GDM1 (cell line): ENCODE results near the gene TTC24.
"Not testable (repeated sequence)": the region's sequence is repeated elsewhere in the genome, so short reads cannot be mapped to it uniquely, and the experiment has no call there.

Source experiments
- DNase-seq: peaks from one replicate; lab custom pipeline; 2025; lab: John Stamatoyannopoulos, UW

The TTC24 gene

DNA sequence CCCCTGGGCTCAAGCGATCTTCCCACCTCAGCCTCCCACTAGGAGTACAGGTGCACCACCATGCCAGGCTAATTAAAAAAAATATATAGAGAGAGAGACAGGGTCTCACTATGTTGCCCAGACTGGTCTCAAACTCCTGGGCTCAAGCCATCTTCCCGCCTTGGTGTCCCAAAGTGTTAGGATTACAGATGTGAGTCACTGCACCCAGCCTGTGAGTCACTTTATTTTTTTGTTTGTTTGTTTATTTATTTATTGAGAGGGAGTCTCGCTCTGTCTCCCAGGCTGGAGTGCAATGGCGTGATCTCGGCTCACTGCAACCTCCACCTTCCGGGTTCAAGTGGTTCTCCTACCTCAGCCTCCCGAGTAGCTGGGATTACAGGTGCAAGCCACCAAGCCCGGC, 8.4 kb downstream of the TTC24 start:
- not testable (repeated sequence) for DNase-seq

- DNase-seq, result no peak
These were observed 10.0 kb downstream of the TTC24 start for GRCh38 chr1:156589546-156589945.

DNA sequence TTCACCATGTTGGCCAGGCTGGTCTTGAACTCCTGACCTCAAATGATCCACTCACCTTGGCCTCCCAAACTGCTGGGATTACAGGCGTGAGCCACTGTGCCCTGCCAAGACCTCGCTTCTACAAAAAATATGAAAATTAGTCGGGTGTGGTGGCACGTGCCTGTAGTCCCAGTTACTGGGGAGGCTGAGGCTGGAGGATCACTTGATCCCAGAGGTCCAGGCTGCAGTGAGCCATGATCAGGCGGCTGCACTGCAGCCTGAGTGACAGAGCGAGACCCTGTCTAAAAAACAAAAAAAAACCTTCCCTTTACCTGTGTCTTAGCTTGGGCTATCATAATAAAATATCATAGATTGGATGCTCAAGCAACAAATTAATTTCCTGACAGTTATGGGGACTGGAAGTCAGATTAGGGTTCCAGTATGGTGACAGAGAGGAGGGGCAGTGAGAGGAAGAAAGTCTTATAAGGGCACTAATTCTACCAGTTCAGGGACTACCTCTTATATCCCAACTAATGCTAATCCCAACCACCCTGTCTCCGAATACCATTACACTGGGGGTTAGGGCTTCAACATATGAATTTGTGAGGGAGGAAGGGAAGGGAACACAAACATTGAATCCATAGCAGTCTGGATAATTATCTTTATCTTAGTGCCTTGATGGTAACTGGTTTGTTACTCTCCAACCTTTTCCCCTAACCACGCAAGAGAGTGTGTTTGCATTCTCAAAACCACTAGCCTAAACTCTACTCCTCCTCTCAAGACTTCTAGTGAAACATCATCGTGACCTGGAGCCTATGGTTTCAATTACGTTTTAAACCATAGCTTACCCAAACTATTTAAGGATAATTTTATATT, 11.0 kb downstream of the TTC24 start:
- DNase-seq, result no peak

DNA sequence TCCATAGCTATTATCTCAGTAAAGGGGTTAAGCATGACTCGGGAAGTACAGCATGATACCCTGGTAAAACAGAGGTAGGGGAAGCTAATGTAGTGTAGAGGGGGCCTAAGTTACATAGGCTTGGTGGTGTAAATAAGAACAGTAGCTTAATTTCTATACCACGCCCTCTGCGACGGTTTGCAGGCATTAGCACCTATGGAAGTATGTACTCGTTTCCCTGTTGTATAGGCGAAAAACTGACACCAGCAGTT, 11.6 kb downstream of the TTC24 start:
- no peak for DNase-seq

- DNase-seq, result peak; percentile 52
These were observed 12.1 kb downstream of the TTC24 start, which contains the start of gene NAXE for GRCh38 chr1:156591432-156592157. Gene NAXE (plus strand): TSS chr1:156591776. CDS start chr1:156591805, 29 bp downstream.

DNA sequence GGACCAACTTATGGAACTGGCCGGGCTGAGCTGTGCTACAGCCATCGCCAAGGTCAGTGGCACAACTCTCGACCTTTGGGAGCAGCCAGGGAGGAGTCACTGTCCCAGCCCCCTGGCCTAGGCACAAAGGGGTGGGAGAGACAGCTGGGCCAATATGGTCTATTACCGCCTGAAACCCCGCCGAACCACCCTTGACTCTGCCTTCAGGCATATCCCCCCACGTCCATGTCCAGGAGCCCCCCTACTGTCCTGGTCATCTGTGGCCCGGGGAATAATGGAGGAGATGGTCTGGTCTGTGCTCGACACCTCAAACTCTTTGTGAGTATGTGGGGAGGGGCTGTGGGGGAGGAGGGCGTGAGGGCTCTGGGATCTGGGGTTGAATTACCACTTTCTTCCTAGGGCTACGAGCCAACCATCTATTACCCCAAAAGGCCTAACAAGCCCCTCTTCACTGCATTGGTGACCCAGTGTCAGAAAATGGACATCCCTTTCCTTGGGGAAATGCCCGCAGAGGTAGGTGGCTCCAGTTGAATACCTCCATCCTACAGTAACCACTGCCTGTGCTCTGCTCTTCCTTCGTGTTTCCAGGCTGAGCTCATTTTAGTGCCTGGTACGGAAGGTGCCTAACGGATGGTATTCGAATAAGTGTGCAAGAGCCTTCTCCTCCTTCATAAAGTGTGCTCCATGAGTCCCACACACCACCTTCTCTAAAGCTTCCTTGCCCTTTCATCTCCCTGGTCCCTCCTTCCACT, 12.8 kb downstream of the TTC24 start:
- no peak for DNase-seq

DNA sequence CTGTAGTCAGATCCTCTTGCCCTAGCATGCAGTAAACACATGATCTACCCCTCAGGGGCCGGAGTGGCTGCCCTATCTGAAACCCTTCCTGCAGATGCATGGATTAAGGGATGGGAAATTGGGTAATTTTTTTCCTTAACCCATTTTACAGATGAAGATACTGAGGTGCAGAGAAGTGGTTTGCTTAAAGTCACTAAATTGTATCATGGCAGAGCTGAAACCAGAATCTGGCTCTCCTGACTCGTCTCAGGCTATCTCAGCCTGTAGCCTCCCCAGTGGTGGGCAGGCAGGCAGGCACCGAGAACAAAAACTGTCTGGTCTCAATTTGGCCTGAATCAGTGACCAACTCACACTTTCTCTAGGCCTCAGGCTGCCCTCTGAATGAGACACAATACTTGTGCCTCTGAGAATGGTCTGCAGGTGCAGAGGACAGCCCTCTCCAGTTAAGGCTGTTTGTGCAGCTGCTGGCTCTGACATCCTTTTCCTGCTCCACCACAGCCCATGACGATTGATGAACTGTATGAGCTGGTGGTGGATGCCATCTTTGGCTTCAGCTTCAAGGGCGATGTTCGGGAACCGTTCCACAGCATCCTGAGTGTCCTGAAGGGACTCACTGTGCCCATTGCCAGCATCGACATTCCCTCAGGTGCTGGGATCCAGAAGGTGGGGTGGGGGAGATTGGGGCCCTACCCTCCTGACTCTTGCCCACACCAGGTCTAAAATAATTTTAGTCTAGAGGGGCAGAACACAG, 13.6 kb downstream of the TTC24 start:
- DNase-seq, result no peak

- DNase-seq, result no peak
These were observed 14.1 kb downstream of the TTC24 start for GRCh38 chr1:156593661-156593989.

- DNase-seq, result no peak
These were observed 14.7 kb downstream of the TTC24 start for GRCh38 chr1:156594190-156594589.

DNA sequence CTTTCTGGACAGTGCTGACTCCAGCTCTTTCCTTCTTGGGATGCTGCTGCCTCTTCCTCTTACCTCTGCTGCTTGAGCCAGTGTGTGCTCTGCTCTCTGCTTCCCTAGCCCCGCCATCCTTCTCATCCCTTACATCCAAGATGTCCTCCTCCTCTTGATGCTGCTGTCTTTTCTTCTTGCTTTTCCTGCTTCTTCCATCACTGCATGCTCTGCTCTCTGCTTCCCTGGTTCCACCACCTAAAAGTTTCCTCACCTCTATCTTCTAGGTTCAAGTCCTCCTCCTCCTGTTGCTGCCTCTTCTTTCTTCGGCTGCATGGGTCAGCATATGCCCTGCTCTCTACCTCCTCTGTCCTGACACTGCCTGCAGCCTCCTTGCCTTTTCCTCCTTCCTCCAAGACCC, 15.5 kb downstream of the TTC24 start:
- DNase-seq, result no peak

- no peak for DNase-seq
These were observed 16.9 kb downstream of the TTC24 start for GRCh38 chr1:156596426-156596825.

DNA sequence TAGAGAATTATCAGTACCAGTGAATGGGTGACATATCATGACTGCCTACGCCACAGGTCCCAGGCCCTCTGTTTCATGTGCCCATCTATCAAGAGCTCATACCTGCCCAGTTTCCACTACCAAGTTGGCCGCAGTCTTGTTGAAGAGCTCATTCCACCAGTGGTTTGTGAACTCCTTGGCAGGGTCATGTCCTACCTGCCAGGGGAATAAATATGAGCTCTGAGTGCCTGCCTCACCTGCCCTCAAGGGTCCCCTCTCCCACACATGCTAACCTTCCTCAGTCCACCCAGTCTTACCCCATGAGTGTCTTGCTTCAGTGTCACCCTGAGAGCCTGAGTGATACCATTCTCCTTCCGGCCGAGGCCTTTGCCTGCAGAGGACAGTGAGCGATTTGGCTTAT, 18.6 kb downstream of the TTC24 start:
- DNase-seq, result no peak

- DNase-seq, result no peak
These were observed 19.4 kb downstream of the TTC24 start for GRCh38 chr1:156598731-156599432.

DNA sequence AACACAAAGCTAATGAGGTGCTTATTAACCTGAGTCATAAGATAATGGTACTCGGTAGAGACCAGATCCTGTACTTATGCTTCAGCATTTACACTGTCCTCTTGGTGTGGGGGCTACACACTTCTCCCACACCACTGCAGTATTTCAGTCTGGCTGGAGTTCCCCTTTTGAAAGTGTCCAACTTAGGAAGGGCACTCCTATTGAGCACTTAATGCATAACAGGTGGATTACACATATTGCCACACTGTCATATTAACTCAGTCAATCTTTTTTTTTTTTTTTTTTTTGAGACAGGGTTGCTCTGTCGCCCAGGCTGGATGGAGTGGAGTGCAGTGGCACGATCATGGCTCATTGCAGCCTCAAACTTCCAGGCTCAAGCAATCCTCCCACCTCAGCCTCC, 20.3 kb downstream of the TTC24 start:
- DNase-seq, result peak; percentile 15

DNA sequence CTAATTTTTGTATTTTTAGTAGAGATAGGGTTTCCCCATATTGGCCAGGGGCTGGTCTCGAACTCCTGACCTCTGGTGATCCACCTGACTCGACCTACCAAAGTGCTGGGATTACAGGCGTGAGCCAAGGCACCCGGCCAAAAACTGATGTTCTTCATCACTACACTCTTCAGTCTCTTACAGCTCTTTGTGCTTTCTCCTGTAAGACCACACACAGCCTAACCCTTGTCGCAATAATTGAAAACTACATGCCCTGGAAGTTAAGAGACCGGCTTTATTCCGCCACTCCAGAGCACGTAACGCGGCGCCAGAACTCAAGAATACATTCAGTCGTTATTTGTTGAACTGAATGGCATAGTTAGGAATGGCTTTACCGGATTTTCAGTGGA, 21.2 kb downstream of the TTC24 start:
- no peak for DNase-seq

DNA sequence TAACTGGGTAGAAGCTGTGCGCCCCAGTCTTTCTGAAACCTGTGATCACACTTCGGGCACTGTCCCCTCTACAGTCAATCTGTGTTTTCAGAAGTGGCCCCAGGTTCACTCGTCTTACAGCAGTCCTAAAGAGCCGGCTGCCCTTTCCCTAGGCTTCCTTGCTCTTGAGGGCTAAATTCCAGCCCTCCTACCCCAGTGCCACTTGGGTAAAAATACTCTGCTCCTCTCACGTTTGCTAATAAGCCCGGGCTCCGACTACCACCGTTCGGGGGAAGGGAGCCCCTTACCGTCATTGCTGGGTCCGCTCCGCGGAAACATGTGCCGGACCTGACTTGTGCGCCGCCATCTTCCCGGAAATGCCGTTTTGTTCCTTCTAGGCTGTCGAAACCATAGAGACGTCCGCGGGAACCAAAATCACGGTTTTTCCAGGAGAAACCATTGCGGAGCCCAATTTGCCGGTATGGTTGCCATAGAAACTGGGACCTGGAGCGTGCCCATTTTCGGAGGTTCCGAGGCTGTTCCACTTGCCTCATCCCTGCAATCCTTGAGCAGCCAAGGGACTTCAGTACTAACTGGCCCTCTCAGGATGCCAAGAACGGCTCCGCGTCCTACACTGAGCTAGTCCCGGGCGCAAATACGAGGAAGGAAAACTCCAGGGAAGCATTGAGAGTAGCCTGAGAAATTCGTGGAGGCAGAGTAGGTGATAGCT, 21.8 kb downstream of the TTC24 start, which contains the start of gene GPATCH4:
GPATCH4 (minus strand) TSS at position 358 of the 709 bp plus-strand sequence.
- peak; percentile 68 for DNase-seq

GRCh38 chr1:156601892-156602291, 22.4 kb downstream of the TTC24 start:
- DNase-seq, result no peak

DNA sequence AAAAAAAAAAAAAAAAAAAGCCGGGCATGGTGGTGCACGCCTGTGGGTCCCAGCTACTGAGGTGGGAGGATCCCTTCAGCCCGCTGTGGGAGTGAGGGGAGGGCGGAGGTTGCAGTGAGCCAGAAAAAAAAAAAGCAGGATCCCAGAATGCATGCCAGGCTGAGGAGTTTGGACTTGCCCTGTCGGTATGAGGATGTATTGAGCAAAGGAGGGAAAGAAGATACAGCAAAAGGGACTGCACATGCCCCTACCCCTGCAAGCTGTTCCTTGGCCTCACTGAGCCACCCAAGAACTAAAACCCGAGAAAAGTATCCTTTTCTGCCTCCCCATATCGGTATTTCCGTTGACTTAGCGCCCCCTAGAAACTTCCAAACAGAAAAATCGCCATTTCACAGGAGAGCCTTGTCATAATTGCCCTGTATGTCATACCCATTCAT, 23.1 kb downstream of the TTC24 start:
- DNase-seq, result no peak

GRCh38 chr1:156607344-156607743, 27.8 kb downstream of the TTC24 start:
- DNase-seq, result not testable (repeated sequence)

DNA sequence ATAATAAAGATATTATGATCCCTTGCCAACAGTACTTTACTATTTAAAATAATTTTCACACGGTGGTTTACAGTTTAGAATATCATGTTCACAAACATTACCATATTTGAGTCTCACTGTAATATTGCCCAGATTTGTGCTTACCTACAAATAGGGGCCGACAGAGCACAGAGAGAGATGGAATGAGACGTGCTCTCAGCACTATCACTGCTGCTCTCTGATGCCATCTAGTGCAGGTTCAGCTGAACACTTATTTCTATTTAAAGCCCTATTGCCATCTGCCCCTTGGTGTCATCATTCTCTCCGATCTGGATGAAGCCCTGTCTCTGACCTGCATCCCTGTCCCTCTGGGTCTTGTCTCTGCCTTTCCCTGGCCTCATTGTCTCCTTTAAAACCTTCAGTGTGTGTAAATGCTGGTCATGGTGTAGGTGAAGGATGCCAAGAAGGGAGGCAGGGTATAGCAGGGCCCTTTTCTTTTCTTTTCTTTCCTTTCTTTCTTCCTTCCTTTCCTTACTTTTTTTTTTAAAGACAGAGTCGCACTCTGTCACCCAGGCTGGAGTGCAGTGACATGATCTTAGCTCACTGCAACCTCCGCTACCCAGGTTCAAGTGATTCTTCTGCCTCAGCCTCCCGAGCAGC, 28.6 kb downstream of the TTC24 start:
- peak; percentile 55 for DNase-seq
